H1 (cell line): ENCODE data around the gene TMEM63A. TPM values are rescaled to one million over a fixed set of nuclear protein-coding genes. Genes with fewer than 3 reads are reported as not detected.

Experiments
- CTCF ChIA-PET: fragments of 300-600 bp; sonication (Branson Sonifier 250); formaldehyde crosslinking; loops from one replicate; lab custom pipeline; 2021; ENCODE audit not compliant: partially characterized antibody; lab: Charles Lee
- POLR2A ChIA-PET: fragments of 300-600 bp; sonication (Branson Sonifier 250); formaldehyde crosslinking; loops from one replicate; lab custom pipeline; 2021; ENCODE audit warnings: inconsistent platforms; ENCODE audit not compliant: partially characterized antibody; lab: Charles Lee
- DNase-seq, 2 experiments: peaks; one replicate each; pipeline versions ENCODE4 v3.0.0 to v3.0.0-alpha.2; 2010 to 2022; ENCODE audit warnings: low spot score in 2 of 2, low read depth in 1 of 2, mixed read lengths in 1 of 2
- FAIRE-seq: peaks from 2 replicates; lab custom pipeline; 2011; peaks lifted over from hg19 to GRCh38; lab: Jason Lieb, UNC
- H2AFZ ChIP-seq: 2 replicates; pipeline ENCODE4 v1.8.1; 2012; ENCODE audit warnings: low read length, inconsistent platforms
- H2AK5ac ChIP-seq: 2 replicates; pipeline ENCODE4 v1.6.1; 2013; ENCODE audit warnings: low read depth, low read length
- H2BK120ac ChIP-seq: replicated peaks from 2 replicates; pipeline ENCODE3; 2013; ENCODE audit warnings: low read depth, low read length, inconsistent platforms
- H2BK12ac ChIP-seq: 2 replicates; pipeline ENCODE4 v1.6.1; 2013; ENCODE audit warnings: low read depth, low read length
- H2BK15ac ChIP-seq: 2 replicates; pipeline ENCODE4 v1.6.1; 2013; ENCODE audit warnings: low read length
- H2BK20ac ChIP-seq: 2 replicates; pipeline ENCODE4 v1.6.1; 2013; ENCODE audit warnings: low read length
- H2BK5ac ChIP-seq: 2 replicates; pipeline ENCODE4 v1.6.1; 2013; ENCODE audit warnings: low read depth, low read length
- H3K14ac ChIP-seq: 2 replicates; pipeline ENCODE4 v1.6.1; 2013; ENCODE audit warnings: inconsistent platforms; ENCODE audit not compliant: insufficient read length
- H3K18ac ChIP-seq: 2 replicates; pipeline ENCODE4 v1.6.1; 2013; ENCODE audit warnings: low read length; ENCODE audit errors: extremely low read depth
- H3K23ac ChIP-seq: 2 replicates; pipeline ENCODE4 v1.6.1; 2013; ENCODE audit warnings: inconsistent platforms; ENCODE audit not compliant: insufficient read length
- H3K23me2 ChIP-seq: 2 replicates; pipeline ENCODE4 v1.6.1; 2013; ENCODE audit warnings: low read depth, low read length
- H3K27ac ChIP-seq: 2 replicates; pipeline ENCODE4 v1.6.1; 2011; ENCODE audit warnings: low read depth, low read length, inconsistent platforms
- H3K27me3 ChIP-seq, 4 experiments: replicated peaks in 1 of 4; 1 replicate in 1 of 4; 2 replicates in 3 of 4; pipeline versions ENCODE4 v1.6.1 to v1.8.1; 2011 to 2013; ENCODE audit warnings: low read length in 3 of 4, mild to moderate bottlenecking in 3 of 4, inconsistent platforms in 2 of 4, mixed read lengths in 2 of 4, moderate library complexity in 1 of 4; ENCODE audit not compliant: control insufficient read depth in 3 of 4, insufficient read depth in 3 of 4; ENCODE audit errors: extremely low read depth in 1 of 4
- H3K36me3 ChIP-seq, 4 experiments: 2 replicates each; pipeline versions ENCODE4 v1.6.1 to v1.8.1; 2011 to 2013; ENCODE audit warnings: mild to moderate bottlenecking in 4 of 4, low read length in 3 of 4, moderate library complexity in 2 of 4, control low read depth in 1 of 4, inconsistent platforms in 1 of 4; ENCODE audit not compliant: insufficient read depth in 4 of 4, control insufficient read depth in 2 of 4
- H3K4ac ChIP-seq: replicated peaks from 2 replicates; pipeline ENCODE3; 2013; ENCODE audit warnings: low read length, low read depth, mixed read lengths, inconsistent platforms; ENCODE audit not compliant: insufficient read length
- H3K4me1 ChIP-seq, 4 experiments: replicated peaks in 1 of 4; 1 replicate in 1 of 4; 2 replicates in 3 of 4; pipeline versions ENCODE4 v1.6.1 to v1.8.1; 2011 to 2013; ENCODE audit warnings: low read length in 3 of 4, inconsistent platforms in 2 of 4, mixed read lengths in 1 of 4; ENCODE audit not compliant: insufficient read depth in 4 of 4, control insufficient read depth in 3 of 4
- H3K4me2 ChIP-seq, 2 experiments: 2 replicates each; pipeline versions ENCODE4 v1.6.1 to v1.8.1; 2011 to 2013; ENCODE audit warnings: low read depth in 2 of 2, low read length in 2 of 2, control low read depth in 1 of 2, inconsistent platforms in 1 of 2, mild to moderate bottlenecking in 1 of 2; ENCODE audit not compliant: insufficient read depth in 1 of 2
- H3K4me3 ChIP-seq, 4 experiments: fragments of 200-600, 300-600 bp in 1 of 4; sonication (generic), shearing (Covaris generic), sonication (Bioruptor Twin) in 1 of 4; 2 replicates each; pipeline versions ENCODE4 v1.5.1 to v1.8.1; 2011 to 2016; ENCODE audit warnings: low read length in 4 of 4, low read depth in 3 of 4, control low read depth in 2 of 4, inconsistent platforms in 2 of 4, mild to moderate bottlenecking in 2 of 4, mixed read lengths in 1 of 4, moderate library complexity in 1 of 4; ENCODE audit not compliant: insufficient read depth in 2 of 4; ENCODE audit errors: extremely low read depth in 1 of 4
- H3K56ac ChIP-seq: replicated peaks from 2 replicates; pipeline ENCODE3; 2013; ENCODE audit warnings: low read depth, mild to moderate bottlenecking, mixed read lengths, low read length, inconsistent platforms; ENCODE audit not compliant: insufficient read length
- H3K79me1 ChIP-seq: 2 replicates; pipeline ENCODE4 v1.6.1; 2013; ENCODE audit warnings: low read depth, low read length, control low read depth
- H3K79me2 ChIP-seq, 2 experiments: 2 replicates each; pipeline versions ENCODE4 v1.6.1 to v1.8.1; 2012 to 2013; ENCODE audit warnings: low read length in 2 of 2, mild to moderate bottlenecking in 2 of 2, inconsistent platforms in 1 of 2; ENCODE audit not compliant: insufficient read depth in 2 of 2, control insufficient read depth in 1 of 2
- H3K9ac ChIP-seq, 4 experiments: replicated peaks in 1 of 4; 1 replicate in 1 of 4; 2 replicates in 3 of 4; pipeline versions ENCODE4 v1.6.1 to v1.8.1; 2011 to 2013; ENCODE audit warnings: low read depth in 3 of 4, low read length in 3 of 4, control low read depth in 2 of 4, mild to moderate bottlenecking in 2 of 4, moderate library complexity in 2 of 4, inconsistent platforms in 1 of 4; ENCODE audit errors: extremely low read depth in 1 of 4
- H3K9me3 ChIP-seq, 2 experiments: 2 replicates each; pipeline versions ENCODE4 v1.6.1 to v1.8.1; 2012 to 2013; ENCODE audit warnings: mild to moderate bottlenecking in 2 of 2, moderate library complexity in 2 of 2, control low read depth in 1 of 2, inconsistent platforms in 1 of 2, low read depth in 1 of 2, low read length in 1 of 2, mixed read lengths in 1 of 2; ENCODE audit not compliant: insufficient read depth in 2 of 2
- H4K20me1 ChIP-seq, 2 experiments: replicated peaks in 1 of 2; 2 replicates each; pipeline versions ENCODE3 to v1.8.1; 2011 to 2013; ENCODE audit warnings: inconsistent platforms in 2 of 2, low read length in 2 of 2, mild to moderate bottlenecking in 1 of 2; ENCODE audit not compliant: insufficient read depth in 2 of 2, control insufficient read depth in 1 of 2
- H4K5ac ChIP-seq: 2 replicates; pipeline ENCODE4 v1.6.1; 2013; ENCODE audit warnings: low read length, low read depth, mixed read lengths, inconsistent platforms; ENCODE audit not compliant: insufficient read length
- H4K8ac ChIP-seq: 2 replicates; pipeline ENCODE4 v1.8.0; 2013; ENCODE audit warnings: mild to moderate bottlenecking, moderate library complexity, low read length, inconsistent platforms; ENCODE audit not compliant: insufficient read depth; ENCODE audit errors: extremely low read depth
- H4K91ac ChIP-seq: replicated peaks from 2 replicates; pipeline ENCODE3; 2013; ENCODE audit warnings: low read length, mixed read lengths, inconsistent platforms; ENCODE audit not compliant: insufficient read length
- BCL11A ChIP-seq, 2 experiments: IDR thresholded peaks; one replicate each; pipeline ENCODE4 v1.6.1; 2011; ENCODE audit warnings: low read depth in 2 of 2, low read length in 2 of 2, mild to moderate bottlenecking in 2 of 2
- BRCA1 ChIP-seq: IDR thresholded peaks from 2 replicates; pipeline ENCODE4 v1.6.1; 2012; ENCODE audit warnings: low read depth, low read length, improper control_type of control experiment
- E2F6 ChIP-seq: IDR thresholded peaks from 2 replicates; pipeline ENCODE4 v1.6.1; 2012; ENCODE audit warnings: inconsistent platforms
- EGR1 ChIP-seq: IDR thresholded peaks from 2 replicates; pipeline ENCODE4 v1.6.1; 2011; ENCODE audit warnings: low read depth, low read length, borderline replicate concordance
- MAX ChIP-seq: IDR thresholded peaks from 2 replicates; pipeline ENCODE4 v1.6.1; 2012; ENCODE audit warnings: inconsistent platforms
- SIN3A ChIP-seq, 2 experiments: IDR thresholded peaks in 1 of 2; conservative IDR thresholded peaks in 1 of 2; 2 replicates each; pipeline ENCODE4 v1.6.1; 2011 to 2012; ENCODE audit warnings: low read length in 2 of 2, improper control_type of control experiment in 1 of 2, low read depth in 1 of 2, mild to moderate bottlenecking in 1 of 2
- SIX5 ChIP-seq: IDR thresholded peaks from 2 replicates; pipeline ENCODE4 v1.6.1; 2011; ENCODE audit warnings: mild to moderate bottlenecking, low read depth, low read length
- TAF7 ChIP-seq: optimal IDR thresholded peaks from 2 replicates; pipeline ENCODE3; 2011; ENCODE audit warnings: low read depth, mild to moderate bottlenecking, inconsistent platforms, low read length, moderate library complexity, borderline replicate concordance
- TBP ChIP-seq: IDR thresholded peaks from 2 replicates; pipeline ENCODE4 v1.6.1; 2011; ENCODE audit warnings: low read depth, low read length, improper control_type of control experiment
- WGBS, 2 experiments: shearing (Covaris generic) in 1 of 2; methylation state at CpG; one replicate each; pipeline versions ENCODE4 v1.1.6 to v1.1.7; 2013 to 2015; ENCODE audit warnings: low lambda C conversion rate in 2 of 2, mixed read lengths in 2 of 2, inconsistent platforms in 1 of 2, low coverage in 1 of 2, missing lambda C conversion rate in 1 of 2; ENCODE audit not compliant: insufficient replicate concordance in 2 of 2, insufficient coverage in 1 of 2, insufficient read length in 1 of 2; ENCODE audit errors: extremely low coverage in 1 of 2, missing lambda C conversion rate in 1 of 2; 5-methylcytosine and 5-hydroxymethylcytosine counted together
- polyA plus RNA-seq, 7 experiments: library from polyadenylated mRNA; depleted of rRNA in 3 of 7; stranded (reverse) in 5 of 7; unstranded in 2 of 7; fragments of >200 nt in 5 of 7; fragments of 200-250 nt in 2 of 7; gene quantifications; 1 replicate in 5 of 7; 2 replicates in 1 of 7; 4 replicates in 1 of 7; pipeline versions ENCODE4 v1.2.1 to v1.2.3, GENCODE V29; 2011 to 2013; ENCODE audit warnings: missing spikeins in 2 of 7, mixed read lengths in 2 of 7
- total RNA-seq: library from RNA; stranded (reverse); fragmentation: NEBNext Ultra II Directional; extraction: Animal tissue kit (Norgen Biotek cat#: 25700); gene quantifications from 2 replicates; pipeline ENCODE4 v1.2.1, GENCODE V29; 2021

The TMEM63A gene
- total and polyA plus RNA-seq, 2 of the 8 experiments (the other 6 are each of a cell fraction or from before 2014, with no cell fraction given) = 26.1 to 55.4 TPM

DNA sequence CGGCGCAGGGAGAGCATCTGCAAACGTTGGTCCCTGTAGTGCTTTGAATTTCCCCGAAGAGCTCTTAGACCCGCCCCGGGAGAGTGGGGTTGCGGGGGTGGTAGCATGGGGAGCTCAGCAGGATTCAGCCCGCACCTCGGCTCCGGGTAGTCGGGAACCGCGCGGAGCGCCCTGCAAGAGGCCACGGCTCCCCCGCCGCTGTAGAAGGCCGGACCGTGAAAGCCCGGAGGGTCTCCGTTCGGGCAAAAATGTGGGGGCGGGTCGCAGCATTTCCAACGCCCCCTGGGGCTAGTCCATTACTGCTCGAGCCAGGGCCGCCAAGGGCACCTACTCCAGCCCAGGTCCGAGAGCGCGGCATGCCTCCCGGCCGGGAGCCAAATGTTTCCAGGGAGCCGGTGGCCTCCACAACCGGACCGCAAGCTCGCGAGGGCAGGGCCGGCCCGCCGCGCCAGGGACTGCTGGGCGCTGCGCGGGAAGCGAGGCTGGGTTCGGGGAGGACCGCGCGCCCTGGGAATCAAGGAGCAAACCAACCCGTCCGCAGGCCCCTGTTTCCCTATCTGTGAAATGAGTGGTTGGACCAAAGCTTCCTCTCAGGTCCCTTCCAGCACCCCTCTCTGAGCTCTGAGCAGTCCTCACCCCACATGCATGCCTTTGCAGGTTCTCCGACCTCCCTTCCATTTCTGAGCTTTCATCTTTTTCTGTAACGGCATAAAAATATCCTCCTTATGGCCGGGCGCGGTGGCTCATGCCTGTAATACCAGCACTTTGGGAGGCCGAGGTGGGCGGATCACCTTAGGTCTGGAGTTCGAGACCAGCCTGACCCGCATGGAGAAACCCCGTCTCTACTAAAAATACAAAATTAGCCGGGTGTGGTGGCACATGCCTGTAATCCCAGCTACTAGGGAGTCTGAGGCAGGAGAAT, 775 bp upstream of the TMEM63A start:
- Histone ChIP-seq H3K23me2 (peaks cover 9% of the 10 kb centered on the region; the same call in 1 of the 2 replicates), H4K91ac (peak overlapping the region; percentile 77), H2BK15ac (no peak overlapping the region), H3K4me2 (peak overlapping the region; percentile 76 to 90), H3K36me3 (no peaks in the 10 kb centered on the region), H3K56ac (peak overlapping the region; percentile 81), H3K79me2 (peaks cover 0 to 13% of the 10 kb centered on the region in 2 experiments; a peak in 2 of 4 replicates), H4K8ac (peak overlapping the region; percentile 76), H3K18ac (peak overlapping the region; percentile 83), H3K9me3 (no peaks in the 10 kb centered on the region), H2BK120ac (no peak overlapping the region), H3K4me1 (peaks cover 9 to 24% (median 17%) of the 10 kb centered on the region in 4 experiments), H3K27ac (no peak overlapping the region), H3K9ac (peak overlapping the region; percentile 23 to 56 (median 52); a peak in 6 of 7 replicates), H2BK20ac (no peak overlapping the region), H3K79me1 (peaks cover 13% of the 10 kb centered on the region; the same call in 1 of the 2 replicates), H3K4ac (peak overlapping the region; percentile 33), H2BK12ac (0 out of 2 replicates have a peak overlapping the region, but pooled peaks have one; percentile 39), H3K4me3 (peak overlapping the region; percentile 53 to 92 (median 78)), H3K27me3 (peaks cover 0 to 17% (median 8%) of the 10 kb centered on the region in 4 experiments; a peak in 5 of 7 replicates), H3K23ac (no peak overlapping the region), H2AK5ac (no peak overlapping the region), H2AFZ (peak overlapping the region; percentile 46; the same call in 1 of the 2 replicates), H4K5ac (peak overlapping the region; percentile 39), H2BK5ac (peak overlapping the region; percentile 75; the same call in 1 of the 2 replicates), H3K14ac (no peak overlapping the region), H4K20me1 (peaks cover 2 to 6% of the 10 kb centered on the region in 2 experiments)
- ChIA-PET CTCF (interaction anchor here (0.6 to 21.3 kb wide), 22 partner anchors 8 to 414 kb away, joined by 3 to 406 read pairs (median 4); partner anchors contain the start of genes PYCR2 and SRP9), POLR2A (interaction anchor here (0.6 to 4.9 kb wide), 17 partner anchors 8 to 230 kb away, joined by 3 to 63 read pairs (median 4); partner anchors contain the start of genes ENAH, LEFTY1, PYCR2 and SRP9)
- no peak for DNase-seq
- no peak for FAIRE-seq
- WGBS, 2 experiments = 11% methylated on average over 60 of the region's 63 CpGs; no CpG with 5 or more reads in 1 of the 2 experiments
- TF ChIP-seq TBP (no peak), EGR1 (0 out of 2 replicates have a peak, but pooled peaks have one; percentile 17), TAF7 (peak; percentile 1), E2F6 (peak; percentile 64; the same call in 1 of the 2 replicates), BCL11A (IDR thresholded peaks at IDR 0.05; ENCODE audit: low read depth in 2 of 2, low read length in 2 of 2) (no peak), BRCA1 (no peak), SIX5 (no peak), SIN3A (conservative IDR thresholded peaks at IDR 0.05 in 1 of 2, IDR thresholded peaks at IDR 0.05 in 1 of 2; ENCODE audit: low read depth in 1 of 2, low read length in 2 of 2) (no peak), MAX (0 out of 2 replicates have a peak, but pooled peaks have one; percentile 35)
